ENCODE measurements around the gene NUAK2. TPM values are rescaled to one million over a fixed set of nuclear protein-coding genes. Genes with fewer than 3 reads are reported as not detected.

Gene NUAK2
- total RNA-seq, 1 donor: 12.1 TPM

DNA sequence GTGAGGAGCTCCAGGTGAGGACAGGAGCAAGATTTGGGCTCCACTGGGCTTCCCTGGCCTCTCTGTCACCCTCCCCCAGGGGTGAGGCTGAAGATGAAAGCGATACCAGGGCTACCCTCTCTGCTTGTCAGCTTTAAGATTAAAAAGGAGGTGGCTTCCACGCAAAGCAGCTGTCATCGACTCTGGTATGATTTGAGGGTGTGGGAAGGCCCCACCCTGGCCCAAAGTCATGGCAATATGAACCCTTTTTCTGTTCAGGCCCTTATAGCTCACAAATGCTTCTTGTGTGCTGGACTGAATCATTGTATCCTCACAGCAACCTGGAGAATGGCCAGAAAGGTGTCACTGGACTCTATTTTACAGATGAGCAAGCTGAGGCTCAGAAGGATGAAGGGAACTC, 41.6 kb downstream of the NUAK2 start:
- no peak for DNase-seq (ENCODE audit: low read depth)

DNA sequence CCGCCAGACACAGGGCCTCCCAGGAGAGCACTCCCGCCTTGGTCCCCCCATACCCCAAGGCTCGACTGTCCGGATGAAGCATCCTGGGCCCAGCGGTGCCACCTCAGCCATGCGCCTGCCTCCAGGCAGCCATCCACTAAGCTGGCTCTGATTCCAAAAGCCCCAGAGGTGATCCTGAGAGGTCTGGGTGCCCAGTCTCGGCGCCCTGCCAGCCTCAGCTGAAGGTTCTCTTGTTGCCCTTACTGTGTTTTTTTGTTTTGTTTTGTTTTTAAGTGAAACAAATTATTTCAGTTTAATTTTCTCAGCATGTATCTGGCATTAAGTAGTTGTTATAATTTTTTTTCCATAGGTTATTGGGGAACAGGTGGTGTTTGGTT, 44.9 kb downstream of the NUAK2 start:
- TF ChIP-seq, protein P1, sequence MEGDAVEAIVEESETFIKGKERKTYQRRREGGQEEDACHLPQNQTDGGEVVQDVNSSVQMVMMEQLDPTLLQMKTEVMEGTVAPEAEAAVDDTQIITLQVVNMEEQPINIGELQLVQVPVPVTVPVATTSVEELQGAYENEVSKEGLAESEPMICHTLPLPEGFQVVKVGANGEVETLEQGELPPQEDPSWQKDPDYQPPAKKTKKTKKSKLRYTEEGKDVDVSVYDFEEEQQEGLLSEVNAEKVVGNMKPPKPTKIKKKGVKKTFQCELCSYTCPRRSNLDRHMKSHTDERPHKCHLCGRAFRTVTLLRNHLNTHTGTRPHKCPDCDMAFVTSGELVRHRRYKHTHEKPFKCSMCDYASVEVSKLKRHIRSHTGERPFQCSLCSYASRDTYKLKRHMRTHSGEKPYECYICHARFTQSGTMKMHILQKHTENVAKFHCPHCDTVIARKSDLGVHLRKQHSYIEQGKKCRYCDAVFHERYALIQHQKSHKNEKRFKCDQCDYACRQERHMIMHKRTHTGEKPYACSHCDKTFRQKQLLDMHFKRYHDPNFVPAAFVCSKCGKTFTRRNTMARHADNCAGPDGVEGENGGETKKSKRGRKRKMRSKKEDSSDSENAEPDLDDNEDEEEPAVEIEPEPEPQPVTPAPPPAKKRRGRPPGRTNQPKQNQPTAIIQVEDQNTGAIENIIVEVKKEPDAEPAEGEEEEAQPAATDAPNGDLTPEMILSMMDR (IDR thresholded peaks at IDR 0.05; ENCODE audit: insufficient read depth, low read depth, low read length): no peak
- no peak overlapping the region for H3K4me3 ChIP-seq (ENCODE audit: low read depth, low read length)
- no peak for DNase-seq (ENCODE audit: low read depth)

More for the DNA sequence above, 41.6 kb downstream of the NUAK2 start:
- no peak overlapping the region for H3K4me3 ChIP-seq (ENCODE audit: low read depth, low read length)
- TF ChIP-seq, protein P1 (IDR thresholded peaks at IDR 0.05; ENCODE audit: insufficient read depth, low read depth, low read length): no peak

DNA sequence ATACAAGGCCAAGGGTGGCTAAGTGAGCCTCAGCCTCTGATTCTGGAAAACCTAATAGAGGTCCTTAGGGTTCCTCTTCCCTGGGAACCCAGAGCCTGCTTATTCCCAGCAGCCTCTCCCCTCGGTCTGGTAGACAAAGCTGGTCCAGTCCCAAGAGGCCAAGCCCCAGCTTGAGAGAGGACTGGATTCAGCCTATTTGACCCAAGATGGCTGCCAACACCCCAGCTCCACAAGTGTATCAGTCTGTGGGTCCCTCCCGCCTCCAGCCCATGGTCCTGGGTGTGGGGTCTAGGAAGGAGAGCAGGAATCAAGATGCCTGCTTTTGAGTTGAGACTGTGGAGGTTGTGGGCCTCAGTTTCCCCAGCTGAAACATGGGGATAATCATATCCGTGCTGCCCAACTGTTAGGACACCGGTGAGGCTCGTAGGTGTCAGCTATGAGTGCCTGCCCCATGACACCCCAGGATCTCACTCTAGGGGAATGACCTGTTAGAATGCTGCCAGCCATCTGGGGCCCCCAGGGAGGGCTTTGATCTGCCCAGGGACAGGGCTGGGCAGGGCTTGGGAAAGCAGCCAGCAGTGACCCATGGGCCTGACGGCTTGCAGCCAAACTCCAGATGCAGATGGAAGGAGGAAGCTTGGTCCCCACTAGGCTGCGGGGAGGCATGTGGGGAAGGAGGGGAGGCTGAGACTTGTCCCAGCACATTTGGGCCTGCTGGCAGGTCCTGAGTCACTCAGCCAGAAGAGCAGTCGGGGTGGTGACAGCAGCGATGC, 45.4 kb downstream of the NUAK2 start:
- DNase-seq (ENCODE audit: low read depth): no peak
- no peak overlapping the region for H3K4me3 ChIP-seq (ENCODE audit: low read depth, low read length)

DNA sequence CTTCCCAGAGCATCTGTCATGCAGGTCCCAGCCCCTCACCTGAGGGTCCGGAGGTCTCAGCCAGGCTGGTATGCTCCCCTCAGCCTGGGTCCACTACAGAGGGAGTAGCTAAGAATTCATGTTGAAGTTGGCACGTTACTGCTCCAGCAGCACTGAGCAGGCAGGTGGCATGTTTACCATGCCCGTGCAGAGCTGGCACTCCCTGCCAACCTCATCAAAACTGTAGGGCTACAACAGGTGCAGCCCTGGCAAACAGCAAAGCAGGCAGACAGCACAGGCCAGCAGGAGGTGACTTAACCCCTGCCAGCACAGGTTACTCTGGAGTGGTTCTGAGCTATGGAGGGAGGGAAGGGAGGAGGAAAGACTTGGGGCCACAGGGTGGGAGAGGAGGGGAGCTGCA, 46.4 kb downstream of the NUAK2 start:
- DNase-seq (ENCODE audit: low read depth): no peak
- no peak overlapping the region for H3K4me3 ChIP-seq (ENCODE audit: low read depth, low read length)

More for the DNA sequence above, 45.4 kb downstream of the NUAK2 start:
- TF ChIP-seq, protein P1 (IDR thresholded peaks at IDR 0.05; ENCODE audit: insufficient read depth, low read depth, low read length): no peak

DNA sequence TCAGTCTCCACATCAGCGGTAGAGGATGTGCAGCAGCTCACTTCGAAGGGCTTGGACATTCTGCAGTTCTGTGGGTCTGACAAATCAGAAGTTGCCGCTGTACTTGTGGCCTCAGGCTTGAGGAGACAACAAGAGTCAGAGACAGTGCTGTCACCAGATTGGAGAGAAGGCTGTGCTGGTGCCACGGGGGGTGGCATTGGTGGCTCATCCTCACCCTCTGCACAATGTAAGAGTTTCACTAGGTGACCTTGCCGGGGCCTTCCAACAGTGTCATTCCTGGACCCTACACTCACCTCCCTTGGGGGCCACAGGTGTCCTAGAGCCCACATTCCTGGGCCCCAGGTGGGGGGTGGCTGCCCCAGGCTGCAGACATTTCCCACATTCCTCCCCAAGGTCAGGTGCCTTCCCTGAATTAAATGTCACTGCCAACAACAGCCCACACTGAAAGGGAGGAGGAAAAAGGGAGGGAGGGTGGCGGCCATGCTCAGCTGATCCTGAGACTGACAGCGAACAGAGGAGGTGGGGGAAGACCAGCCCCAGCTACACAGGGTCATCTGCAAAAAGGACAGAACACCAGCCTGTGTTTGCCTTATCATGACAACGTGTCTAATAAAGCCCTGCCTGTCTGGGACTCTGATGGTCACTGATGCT, 47.4 kb downstream of the NUAK2 start:
- DNase-seq (ENCODE audit: low read depth): no peak
- TF ChIP-seq, protein P1 (IDR thresholded peaks at IDR 0.05; ENCODE audit: insufficient read depth, low read depth, low read length): no peak
- no peak overlapping the region for H3K4me3 ChIP-seq (ENCODE audit: low read depth, low read length)

More for the DNA sequence above, 46.4 kb downstream of the NUAK2 start:
- TF ChIP-seq, protein P1 (IDR thresholded peaks at IDR 0.05; ENCODE audit: insufficient read depth, low read depth, low read length): no peak

DNA sequence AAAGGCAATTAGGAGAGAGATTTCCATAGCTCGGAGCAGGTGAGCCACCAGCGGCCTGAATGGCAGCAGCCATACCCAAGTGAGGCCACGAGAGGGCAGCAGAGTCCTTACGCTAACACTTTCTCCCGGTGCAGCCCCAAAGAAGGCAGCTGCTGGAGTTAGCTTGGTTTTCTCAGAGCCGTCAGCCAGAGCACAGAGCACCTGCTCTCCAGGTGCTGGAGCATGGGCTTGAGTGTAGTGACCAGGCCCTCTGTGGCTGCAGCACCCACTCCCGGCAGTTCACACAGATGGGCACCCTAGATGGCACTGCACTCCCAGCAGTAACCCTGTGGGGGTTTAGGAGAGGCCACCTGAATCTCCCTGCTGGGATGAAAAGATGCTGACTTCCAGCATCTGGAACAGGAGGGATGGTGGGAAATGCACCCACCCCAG, 48.0 kb downstream of the NUAK2 start:
- no peak overlapping the region for H3K4me3 ChIP-seq (ENCODE audit: low read depth, low read length)
- DNase-seq (ENCODE audit: low read depth): peak; percentile 78
- TF ChIP-seq, protein P1 (IDR thresholded peaks at IDR 0.05; ENCODE audit: insufficient read depth, low read depth, low read length): peak; percentile 98

Measured in fibroblast of villous mesenchyme (primary cell).